ENCODE data around the gene MKNK2.

DNA sequence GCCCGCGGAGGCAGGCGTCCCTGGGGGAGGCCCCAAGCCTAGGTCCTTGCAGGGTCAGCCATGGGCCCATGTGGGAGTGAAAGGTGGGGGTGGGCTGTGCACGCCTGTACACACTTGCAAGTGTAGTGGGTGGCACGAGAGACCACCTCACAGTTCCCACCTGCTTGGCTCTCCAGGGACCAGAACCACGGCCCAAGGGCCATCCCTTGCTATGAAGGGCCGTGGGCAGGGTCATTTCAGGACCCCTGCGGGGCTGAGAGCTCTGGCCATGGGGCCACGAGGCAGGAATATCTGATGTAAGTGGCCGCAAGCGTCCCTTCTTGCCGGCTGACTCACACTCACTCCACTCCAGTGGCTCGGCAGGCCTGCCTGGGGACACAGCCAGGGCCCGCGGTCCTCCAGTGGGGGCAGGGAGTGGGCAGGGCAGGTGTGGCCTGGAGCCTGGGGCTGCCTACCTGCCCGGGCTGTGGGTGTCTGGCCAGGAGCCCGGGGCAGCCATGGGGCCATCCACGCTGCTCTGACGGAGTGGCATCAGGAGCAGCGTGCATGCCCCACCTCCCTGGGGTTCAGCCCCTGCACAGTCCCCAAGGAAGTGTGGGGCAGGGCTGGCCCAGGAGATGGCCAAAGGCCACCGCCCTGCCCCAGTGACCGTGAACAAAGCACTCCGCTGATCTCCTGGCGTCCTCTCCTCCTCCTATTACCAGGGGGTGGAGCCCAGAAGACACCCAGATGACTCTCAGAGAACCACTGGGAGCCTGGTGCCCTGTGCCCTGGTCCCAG is 8.6 kb upstream of the MKNK2 start:
- TF ChIP-seq, protein P1, sequence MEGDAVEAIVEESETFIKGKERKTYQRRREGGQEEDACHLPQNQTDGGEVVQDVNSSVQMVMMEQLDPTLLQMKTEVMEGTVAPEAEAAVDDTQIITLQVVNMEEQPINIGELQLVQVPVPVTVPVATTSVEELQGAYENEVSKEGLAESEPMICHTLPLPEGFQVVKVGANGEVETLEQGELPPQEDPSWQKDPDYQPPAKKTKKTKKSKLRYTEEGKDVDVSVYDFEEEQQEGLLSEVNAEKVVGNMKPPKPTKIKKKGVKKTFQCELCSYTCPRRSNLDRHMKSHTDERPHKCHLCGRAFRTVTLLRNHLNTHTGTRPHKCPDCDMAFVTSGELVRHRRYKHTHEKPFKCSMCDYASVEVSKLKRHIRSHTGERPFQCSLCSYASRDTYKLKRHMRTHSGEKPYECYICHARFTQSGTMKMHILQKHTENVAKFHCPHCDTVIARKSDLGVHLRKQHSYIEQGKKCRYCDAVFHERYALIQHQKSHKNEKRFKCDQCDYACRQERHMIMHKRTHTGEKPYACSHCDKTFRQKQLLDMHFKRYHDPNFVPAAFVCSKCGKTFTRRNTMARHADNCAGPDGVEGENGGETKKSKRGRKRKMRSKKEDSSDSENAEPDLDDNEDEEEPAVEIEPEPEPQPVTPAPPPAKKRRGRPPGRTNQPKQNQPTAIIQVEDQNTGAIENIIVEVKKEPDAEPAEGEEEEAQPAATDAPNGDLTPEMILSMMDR (IDR thresholded peaks at IDR 0.05), result no peak
- no peak for TF ChIP-seq POLR2A (IDR thresholded peaks at IDR 0.05)

All from breast epithelium (tissue), 3 donors.